Activated T-helper 1 cell treated with anti-CD3 and anti-CD28 coated beads, Interleukin-12 subunit alpha, Interleukin-12 subunit beta, Interleukin-2, Interleukin-4 antibody, amounts not matched to agents 30 ng/mL and 10 ng/mL and 1 ng/mL, durations not matched to agents 14 hours and 24 hours and 36 hours (primary cell): ENCODE measurements around the gene ACAT2. TPM values are rescaled to one million over a fixed set of nuclear protein-coding genes. Genes with fewer than 3 reads are reported as not detected.
"Not testable (repeated sequence)": the region's sequence is repeated elsewhere in the genome, so short reads cannot be mapped to it uniquely, and the experiment has no call there.

ENCODE experiments used
- DNase-seq: peaks from one replicate; pipeline ENCODE4 v3.0.0; 2021; ENCODE audit warnings: low spot score
- H3K27ac Mint-ChIP-seq: one replicate; pipeline ENCODE4 v1.8.0; 2021; ENCODE audit warnings: mild to moderate bottlenecking, mixed read lengths
- H3K27me3 Mint-ChIP-seq: one replicate; pipeline ENCODE4 v1.8.0; 2022; ENCODE audit warnings: mild to moderate bottlenecking, moderate library complexity, mixed read lengths; ENCODE audit not compliant: insufficient read depth
- H3K36me3 Mint-ChIP-seq: one replicate; pipeline ENCODE4 v1.8.0; 2021; ENCODE audit warnings: low read depth, mixed read lengths
- H3K4me1 Mint-ChIP-seq: one replicate; pipeline ENCODE4 v1.8.0; 2021; ENCODE audit warnings: low read depth, mixed read lengths
- H3K4me3 Mint-ChIP-seq: one replicate; pipeline ENCODE4 v1.8.0; 2021; ENCODE audit warnings: mild to moderate bottlenecking, moderate library complexity, mixed read lengths
- H3K9me3 Mint-ChIP-seq: one replicate; pipeline ENCODE4 v1.8.0; 2021; ENCODE audit warnings: mixed read lengths
- intact Hi-C: fragments of 100-400 bp; cut with micrococcal nuclease; formaldehyde crosslinking; loops from one replicate; pipeline ENCODE4 v1.15.1; 2024
- total RNA-seq: library from RNA; stranded (reverse); gene quantifications from 2 replicates; pipeline ENCODE4 v1.2.3, GENCODE V29; 2022

The ACAT2 gene
- total RNA-seq, 1 donor from 2014 or later = 83.1 TPM

- Mint-ChIP-seq H3K4me3 (no peak overlapping the region), H3K36me3 (peaks cover 2% of the 10 kb centered on the region), H3K9me3 (no peaks in the 10 kb centered on the region), H3K4me1 (no peaks in the 10 kb centered on the region), H3K27me3 (no peaks in the 10 kb centered on the region), H3K27ac (no peak overlapping the region)
- intact Hi-C loops = no loop called here
- no peak for DNase-seq
Measured at GRCh38 chr6:159808647-159809046, 46.8 kb downstream of the ACAT2 start.

GRCh38 chr6:159809149-159809548, 47.3 kb downstream of the ACAT2 start:
- no peaks in the 10 kb centered on the region for H3K9me3 Mint-ChIP-seq
- DNase-seq = no peak
- no peaks in the 10 kb centered on the region for H3K4me1 Mint-ChIP-seq
- H3K27me3 Mint-ChIP-seq = no peaks in the 10 kb centered on the region
- no peak overlapping the region for H3K27ac Mint-ChIP-seq
- H3K4me3 Mint-ChIP-seq = no peak overlapping the region
- H3K36me3 Mint-ChIP-seq = peaks cover 2% of the 10 kb centered on the region
- intact Hi-C loops = no loop called here

- peaks cover 2% of the 10 kb centered on the region for H3K36me3 Mint-ChIP-seq
- H3K9me3 Mint-ChIP-seq = no peaks in the 10 kb centered on the region
- no peak overlapping the region for H3K27ac Mint-ChIP-seq
- H3K4me1 Mint-ChIP-seq = no peaks in the 10 kb centered on the region
- H3K27me3 Mint-ChIP-seq = no peaks in the 10 kb centered on the region
- intact Hi-C loops = no loop called here
- DNase-seq = no peak
- H3K4me3 Mint-ChIP-seq = no peak overlapping the region
Measured at GRCh38 chr6:159813781-159814180, 51.9 kb downstream of the ACAT2 start.

DNA sequence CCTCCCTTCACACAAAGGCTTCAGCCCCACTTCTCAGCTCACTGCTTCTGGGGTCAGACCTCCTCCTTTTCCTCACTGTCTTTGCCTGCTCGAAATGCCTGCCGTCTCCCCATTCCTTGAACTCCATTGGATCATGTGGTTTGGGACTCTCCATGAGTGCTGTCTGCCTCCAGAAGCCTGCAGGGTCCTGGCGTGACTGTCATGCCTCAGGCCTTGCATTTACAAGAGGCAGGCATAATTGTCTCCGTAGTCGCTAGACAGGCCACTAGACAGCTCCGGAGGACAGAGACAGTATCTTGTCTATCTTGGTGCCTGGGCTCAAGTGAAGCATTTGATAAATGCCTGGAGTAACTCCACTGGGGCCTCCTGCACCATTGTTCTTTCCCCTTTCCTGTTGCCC, 53.6 kb downstream of the ACAT2 start:
- Mint-ChIP-seq H3K9me3 (no peaks in the 10 kb centered on the region), H3K36me3 (no peaks in the 10 kb centered on the region), H3K4me3 (no peak overlapping the region), H3K27me3 (no peaks in the 10 kb centered on the region), H3K27ac (no peak overlapping the region), H3K4me1 (peaks cover 13% of the 10 kb centered on the region)
- no peak for DNase-seq
- intact Hi-C loops = no loop called here

GRCh38 chr6:159816775-159817174, 54.9 kb downstream of the ACAT2 start:
- H3K4me1 Mint-ChIP-seq = peaks cover 18% of the 10 kb centered on the region
- H3K27ac Mint-ChIP-seq, H3K36me3 Mint-ChIP-seq, H3K4me3 Mint-ChIP-seq, DNase-seq, H3K9me3 Mint-ChIP-seq, H3K27me3 Mint-ChIP-seq, intact Hi-C loops: not testable (repeated sequence)

DNA sequence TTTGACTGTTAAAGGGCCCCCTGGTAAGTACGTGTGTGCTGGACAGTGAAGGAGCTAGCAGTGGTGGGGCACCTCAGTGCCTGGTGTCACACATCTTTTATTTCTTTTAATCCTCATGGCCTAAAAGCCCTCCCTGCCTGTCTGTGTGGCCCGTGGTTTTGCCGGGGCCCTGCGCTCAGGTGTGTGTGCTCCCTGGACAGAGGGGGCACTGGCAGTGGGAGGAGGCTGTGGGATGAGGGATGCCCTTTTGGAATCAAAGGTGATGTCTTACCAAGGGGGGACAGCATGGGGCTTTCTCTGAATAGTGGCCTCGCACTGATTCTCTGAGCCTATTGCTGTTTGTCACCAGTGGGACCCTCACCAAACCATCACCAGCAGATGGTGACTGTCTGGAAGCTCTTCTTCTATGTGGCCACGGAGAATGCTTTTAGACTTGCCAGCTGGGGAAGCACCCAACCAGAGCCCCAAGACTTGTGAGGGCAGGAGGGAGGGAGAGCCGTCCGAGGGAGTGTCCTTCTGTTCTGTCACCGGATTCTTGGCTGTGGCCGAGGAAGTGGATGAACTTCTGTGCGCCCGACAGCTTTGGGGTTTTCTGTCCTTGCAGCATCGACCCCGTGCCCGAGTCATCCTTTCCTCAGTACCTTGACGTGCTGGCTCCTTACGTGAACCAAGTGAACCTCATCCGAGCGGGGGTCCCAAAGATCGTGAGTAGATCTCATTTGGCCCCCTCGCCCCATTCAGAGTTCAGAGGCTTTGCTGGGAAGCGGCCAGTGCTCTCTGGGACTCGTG, 56.3 kb downstream of the ACAT2 start:
- Mint-ChIP-seq H3K36me3 (no peaks in the 10 kb centered on the region), H3K4me3 (no peak overlapping the region), H3K9me3 (no peaks in the 10 kb centered on the region), H3K27ac (no peak overlapping the region), H3K27me3 (no peaks in the 10 kb centered on the region), H3K4me1 (peaks cover 18% of the 10 kb centered on the region)
- no peak for DNase-seq
- intact Hi-C loops = no loop called here

- H3K4me1 Mint-ChIP-seq = peaks cover 18% of the 10 kb centered on the region
Measured at GRCh38 chr6:159819098-159819497, 57.3 kb downstream of the ACAT2 start.

GRCh38 chr6:159819932-159820640, 58.2 kb downstream of the ACAT2 start:
- no peaks in the 10 kb centered on the region for H3K9me3 Mint-ChIP-seq
- peak overlapping the region; percentile 75 for H3K4me3 Mint-ChIP-seq
- H3K27me3 Mint-ChIP-seq = no peaks in the 10 kb centered on the region
- H3K4me1 Mint-ChIP-seq = peaks cover 18% of the 10 kb centered on the region
- H3K27ac Mint-ChIP-seq = peak overlapping the region; percentile 83
- H3K36me3 Mint-ChIP-seq = no peaks in the 10 kb centered on the region
- peak; percentile 36 for DNase-seq
- intact Hi-C loops = no loop called here

More at GRCh38 chr6:159819098-159819497, 57.3 kb downstream of the ACAT2 start:
- Mint-ChIP-seq H3K36me3 (no peaks in the 10 kb centered on the region), H3K9me3 (no peaks in the 10 kb centered on the region), H3K27ac (no peak overlapping the region), H3K27me3 (no peaks in the 10 kb centered on the region), H3K4me3 (peak overlapping the region; percentile 75)
- DNase-seq = no peak
- intact Hi-C loops = no loop called here

DNA sequence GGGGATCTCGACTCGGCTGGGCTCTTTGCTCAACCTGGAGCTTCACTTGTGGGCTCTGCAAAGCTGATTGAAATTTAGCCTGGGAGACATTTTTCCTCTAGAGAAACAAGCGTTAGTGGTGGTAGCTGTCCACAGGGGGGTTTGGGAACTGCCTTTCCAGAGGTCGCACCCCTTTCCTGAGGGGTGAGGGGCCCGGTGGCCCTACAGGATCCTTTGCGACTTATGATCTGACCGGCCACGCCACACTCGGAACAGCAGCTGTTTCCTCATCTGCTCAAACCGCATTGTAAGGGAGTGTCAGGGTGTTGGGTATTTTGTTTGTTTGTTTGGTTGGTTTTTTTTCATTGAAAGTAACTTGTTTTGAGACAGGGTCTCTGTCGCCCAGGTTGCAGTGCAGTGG, 59.3 kb downstream of the ACAT2 start:
- no peak for DNase-seq
- Mint-ChIP-seq H3K27me3 (no peaks in the 10 kb centered on the region), H3K4me1 (peaks cover 18% of the 10 kb centered on the region), H3K4me3 (no peak overlapping the region), H3K27ac (no peak overlapping the region), H3K36me3 (no peaks in the 10 kb centered on the region), H3K9me3 (no peaks in the 10 kb centered on the region)
- intact Hi-C loops = no loop called here

DNA sequence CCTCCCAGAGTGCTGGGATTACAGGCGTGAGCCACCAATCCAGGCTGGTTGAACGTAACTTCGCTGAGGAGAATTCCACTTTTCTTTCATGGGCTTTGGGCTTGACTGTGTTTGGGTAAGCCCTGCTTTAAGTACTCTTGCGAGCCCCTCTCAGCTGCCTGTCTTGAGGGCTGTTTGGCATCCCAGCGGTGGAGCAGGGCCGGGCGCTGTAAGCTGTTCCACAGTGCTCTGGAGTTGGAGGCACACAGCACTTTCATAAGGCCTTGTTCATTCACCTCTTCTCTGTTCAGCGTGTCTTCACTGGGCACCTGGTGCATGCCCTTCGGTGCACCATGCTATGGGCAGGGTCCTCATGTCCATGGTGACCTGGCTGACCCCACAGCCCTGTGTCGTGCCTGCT, 59.9 kb downstream of the ACAT2 start:
- Mint-ChIP-seq H3K9me3 (no peaks in the 10 kb centered on the region), H3K27me3 (no peaks in the 10 kb centered on the region), H3K4me3 (no peak overlapping the region), H3K27ac (no peak overlapping the region), H3K36me3 (no peaks in the 10 kb centered on the region), H3K4me1 (peaks cover 18% of the 10 kb centered on the region)
- no peak for DNase-seq
- intact Hi-C loops = no loop called here

DNA sequence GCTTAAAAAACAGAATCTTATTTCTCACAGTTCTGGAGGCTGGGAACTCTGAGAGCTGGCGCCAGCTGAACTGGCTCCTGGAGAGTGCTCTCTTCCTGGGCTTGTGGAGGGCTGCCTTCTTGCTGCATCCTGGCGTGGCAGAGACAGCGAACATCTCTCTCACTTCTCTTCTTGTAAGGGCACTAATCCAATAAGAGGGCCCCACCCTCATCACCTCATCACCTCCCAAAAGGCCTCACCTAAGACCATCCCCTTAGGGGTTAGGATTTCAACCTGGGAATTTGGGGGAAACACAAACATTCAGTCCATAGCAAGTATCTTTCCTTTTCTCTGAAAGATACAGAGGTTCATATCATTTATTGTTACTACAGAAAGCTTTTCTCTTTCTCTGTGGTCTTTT, 62.1 kb downstream of the ACAT2 start:
- no peak overlapping the region for H3K4me3 Mint-ChIP-seq
- H3K36me3 Mint-ChIP-seq = no peaks in the 10 kb centered on the region
- H3K9me3 Mint-ChIP-seq = no peaks in the 10 kb centered on the region
- H3K27me3 Mint-ChIP-seq = no peaks in the 10 kb centered on the region
- H3K4me1 Mint-ChIP-seq = peaks cover 18% of the 10 kb centered on the region
- intact Hi-C loops = no loop called here
- DNase-seq = no peak
- H3K27ac Mint-ChIP-seq = no peak overlapping the region

- H3K27me3 Mint-ChIP-seq, H3K9me3 Mint-ChIP-seq, H3K27ac Mint-ChIP-seq, H3K36me3 Mint-ChIP-seq, intact Hi-C loops, DNase-seq, H3K4me3 Mint-ChIP-seq: not testable (repeated sequence)
- H3K4me1 Mint-ChIP-seq = peaks cover 16% of the 10 kb centered on the region
Measured at GRCh38 chr6:159824690-159825089, 62.8 kb downstream of the ACAT2 start.

- Mint-ChIP-seq H3K4me3 (no peak overlapping the region), H3K4me1 (peaks cover 9% of the 10 kb centered on the region), H3K27ac (no peak overlapping the region), H3K9me3 (no peaks in the 10 kb centered on the region), H3K36me3 (no peaks in the 10 kb centered on the region), H3K27me3 (no peaks in the 10 kb centered on the region)
- intact Hi-C loops = no loop called here
- DNase-seq = no peak
Measured at GRCh38 chr6:159826004-159826403, 64.2 kb downstream of the ACAT2 start.
